ENCODE results near the gene SYPL2.

GRCh38 chr1:109426281-109427170 is 39.8 kb upstream of the SYPL2 start, which contains the start of gene PSMA5:
- TF ChIP-seq ZSCAN20 (CRISPR knock-in tag; IDR thresholded peaks at IDR 0.05), result no peak
- TF ChIP-seq GATA3 (IDR thresholded peaks at IDR 0.05; ENCODE audit: borderline replicate concordance), result no peak
- no peak for TF ChIP-seq NR3C1 (IDR thresholded peaks at IDR 0.05)
- no peak for TF ChIP-seq MYC (IDR thresholded peaks at IDR 0.05; ENCODE audit: borderline replicate concordance, low read length)
- no peak for TF ChIP-seq RCOR1 (IDR thresholded peaks at IDR 0.05; ENCODE audit: low read depth, low read length)
- TF ChIP-seq POLR2AphosphoS2 (conservative IDR thresholded peaks at IDR 0.05; ENCODE audit: low read length), result no peak
- TF ChIP-seq CTCF (IDR thresholded peaks at IDR 0.05), result no peak
- TF ChIP-seq POLR2A (IDR thresholded peaks at IDR 0.05; ENCODE audit: low read length), result peak; percentile 84
- no peak for TF ChIP-seq CHD4 (IDR thresholded peaks at IDR 0.05; ENCODE audit: borderline replicate concordance)
- TF ChIP-seq CBX8 (IDR thresholded peaks at IDR 0.05), result no peak
